H1 (cell line): ENCODE results near the gene NMD3. TPM values are rescaled to one million over a fixed set of nuclear protein-coding genes. Genes with fewer than 3 reads are reported as not detected.

Experiments used
- CTCF ChIA-PET: fragments of 300-600 bp; sonication (Branson Sonifier 250); formaldehyde crosslinking; loops from one replicate; lab custom pipeline; 2021; ENCODE audit not compliant: partially characterized antibody; lab: Charles Lee
- POLR2A ChIA-PET: fragments of 300-600 bp; sonication (Branson Sonifier 250); formaldehyde crosslinking; loops from one replicate; lab custom pipeline; 2021; ENCODE audit warnings: inconsistent platforms; ENCODE audit not compliant: partially characterized antibody; lab: Charles Lee
- DNase-seq, 2 experiments: peaks; one replicate each; pipeline versions ENCODE4 v3.0.0 to v3.0.0-alpha.2; 2010 to 2022; ENCODE audit warnings: low spot score in 2 of 2, low read depth in 1 of 2, mixed read lengths in 1 of 2
- FAIRE-seq: peaks from 2 replicates; lab custom pipeline; 2011; peaks lifted over from hg19 to GRCh38; lab: Jason Lieb, UNC
- H2AFZ ChIP-seq: 2 replicates; pipeline ENCODE4 v1.8.1; 2012; ENCODE audit warnings: low read length, inconsistent platforms
- H2AK5ac ChIP-seq: 2 replicates; pipeline ENCODE4 v1.6.1; 2013; ENCODE audit warnings: low read depth, low read length
- H2BK120ac ChIP-seq: replicated peaks from 2 replicates; pipeline ENCODE3; 2013; ENCODE audit warnings: low read depth, low read length, inconsistent platforms
- H2BK12ac ChIP-seq: 2 replicates; pipeline ENCODE4 v1.6.1; 2013; ENCODE audit warnings: low read depth, low read length
- H2BK15ac ChIP-seq: 2 replicates; pipeline ENCODE4 v1.6.1; 2013; ENCODE audit warnings: low read length
- H2BK20ac ChIP-seq: 2 replicates; pipeline ENCODE4 v1.6.1; 2013; ENCODE audit warnings: low read length
- H2BK5ac ChIP-seq: 2 replicates; pipeline ENCODE4 v1.6.1; 2013; ENCODE audit warnings: low read depth, low read length
- H3K14ac ChIP-seq: 2 replicates; pipeline ENCODE4 v1.6.1; 2013; ENCODE audit warnings: inconsistent platforms; ENCODE audit not compliant: insufficient read length
- H3K18ac ChIP-seq: 2 replicates; pipeline ENCODE4 v1.6.1; 2013; ENCODE audit warnings: low read length; ENCODE audit errors: extremely low read depth
- H3K23ac ChIP-seq: 2 replicates; pipeline ENCODE4 v1.6.1; 2013; ENCODE audit warnings: inconsistent platforms; ENCODE audit not compliant: insufficient read length
- H3K23me2 ChIP-seq: 2 replicates; pipeline ENCODE4 v1.6.1; 2013; ENCODE audit warnings: low read depth, low read length
- H3K27ac ChIP-seq: 2 replicates; pipeline ENCODE4 v1.6.1; 2011; ENCODE audit warnings: low read depth, low read length, inconsistent platforms
- H3K27me3 ChIP-seq, 4 experiments: replicated peaks in 1 of 4; 1 replicate in 1 of 4; 2 replicates in 3 of 4; pipeline versions ENCODE4 v1.6.1 to v1.8.1; 2011 to 2013; ENCODE audit warnings: low read length in 3 of 4, mild to moderate bottlenecking in 3 of 4, inconsistent platforms in 2 of 4, mixed read lengths in 2 of 4, moderate library complexity in 1 of 4; ENCODE audit not compliant: control insufficient read depth in 3 of 4, insufficient read depth in 3 of 4; ENCODE audit errors: extremely low read depth in 1 of 4
- H3K36me3 ChIP-seq, 4 experiments: 2 replicates each; pipeline versions ENCODE4 v1.6.1 to v1.8.1; 2011 to 2013; ENCODE audit warnings: mild to moderate bottlenecking in 4 of 4, low read length in 3 of 4, moderate library complexity in 2 of 4, control low read depth in 1 of 4, inconsistent platforms in 1 of 4; ENCODE audit not compliant: insufficient read depth in 4 of 4, control insufficient read depth in 2 of 4
- H3K4ac ChIP-seq: replicated peaks from 2 replicates; pipeline ENCODE3; 2013; ENCODE audit warnings: low read length, low read depth, mixed read lengths, inconsistent platforms; ENCODE audit not compliant: insufficient read length
- H3K4me1 ChIP-seq, 4 experiments: replicated peaks in 1 of 4; 1 replicate in 1 of 4; 2 replicates in 3 of 4; pipeline versions ENCODE4 v1.6.1 to v1.8.1; 2011 to 2013; ENCODE audit warnings: low read length in 3 of 4, inconsistent platforms in 2 of 4, mixed read lengths in 1 of 4; ENCODE audit not compliant: insufficient read depth in 4 of 4, control insufficient read depth in 3 of 4
- H3K4me2 ChIP-seq, 2 experiments: 2 replicates each; pipeline versions ENCODE4 v1.6.1 to v1.8.1; 2011 to 2013; ENCODE audit warnings: low read depth in 2 of 2, low read length in 2 of 2, control low read depth in 1 of 2, inconsistent platforms in 1 of 2, mild to moderate bottlenecking in 1 of 2; ENCODE audit not compliant: insufficient read depth in 1 of 2
- H3K4me3 ChIP-seq, 4 experiments: fragments of 200-600, 300-600 bp in 1 of 4; sonication (generic), shearing (Covaris generic), sonication (Bioruptor Twin) in 1 of 4; 2 replicates each; pipeline versions ENCODE4 v1.5.1 to v1.8.1; 2011 to 2016; ENCODE audit warnings: low read length in 4 of 4, low read depth in 3 of 4, control low read depth in 2 of 4, inconsistent platforms in 2 of 4, mild to moderate bottlenecking in 2 of 4, mixed read lengths in 1 of 4, moderate library complexity in 1 of 4; ENCODE audit not compliant: insufficient read depth in 2 of 4; ENCODE audit errors: extremely low read depth in 1 of 4
- H3K56ac ChIP-seq: replicated peaks from 2 replicates; pipeline ENCODE3; 2013; ENCODE audit warnings: low read depth, mild to moderate bottlenecking, mixed read lengths, low read length, inconsistent platforms; ENCODE audit not compliant: insufficient read length
- H3K79me1 ChIP-seq: 2 replicates; pipeline ENCODE4 v1.6.1; 2013; ENCODE audit warnings: low read depth, low read length, control low read depth
- H3K79me2 ChIP-seq, 2 experiments: 2 replicates each; pipeline versions ENCODE4 v1.6.1 to v1.8.1; 2012 to 2013; ENCODE audit warnings: low read length in 2 of 2, mild to moderate bottlenecking in 2 of 2, inconsistent platforms in 1 of 2; ENCODE audit not compliant: insufficient read depth in 2 of 2, control insufficient read depth in 1 of 2
- H3K9ac ChIP-seq, 4 experiments: replicated peaks in 1 of 4; 1 replicate in 1 of 4; 2 replicates in 3 of 4; pipeline versions ENCODE4 v1.6.1 to v1.8.1; 2011 to 2013; ENCODE audit warnings: low read depth in 3 of 4, low read length in 3 of 4, control low read depth in 2 of 4, mild to moderate bottlenecking in 2 of 4, moderate library complexity in 2 of 4, inconsistent platforms in 1 of 4; ENCODE audit errors: extremely low read depth in 1 of 4
- H3K9me3 ChIP-seq, 2 experiments: 2 replicates each; pipeline versions ENCODE4 v1.6.1 to v1.8.1; 2012 to 2013; ENCODE audit warnings: mild to moderate bottlenecking in 2 of 2, moderate library complexity in 2 of 2, control low read depth in 1 of 2, inconsistent platforms in 1 of 2, low read depth in 1 of 2, low read length in 1 of 2, mixed read lengths in 1 of 2; ENCODE audit not compliant: insufficient read depth in 2 of 2
- H4K20me1 ChIP-seq, 2 experiments: replicated peaks in 1 of 2; 2 replicates each; pipeline versions ENCODE3 to v1.8.1; 2011 to 2013; ENCODE audit warnings: inconsistent platforms in 2 of 2, low read length in 2 of 2, mild to moderate bottlenecking in 1 of 2; ENCODE audit not compliant: insufficient read depth in 2 of 2, control insufficient read depth in 1 of 2
- H4K5ac ChIP-seq: 2 replicates; pipeline ENCODE4 v1.6.1; 2013; ENCODE audit warnings: low read length, low read depth, mixed read lengths, inconsistent platforms; ENCODE audit not compliant: insufficient read length
- H4K8ac ChIP-seq: 2 replicates; pipeline ENCODE4 v1.8.0; 2013; ENCODE audit warnings: mild to moderate bottlenecking, moderate library complexity, low read length, inconsistent platforms; ENCODE audit not compliant: insufficient read depth; ENCODE audit errors: extremely low read depth
- H4K91ac ChIP-seq: replicated peaks from 2 replicates; pipeline ENCODE3; 2013; ENCODE audit warnings: low read length, mixed read lengths, inconsistent platforms; ENCODE audit not compliant: insufficient read length
- ATF3 ChIP-seq: IDR thresholded peaks from 2 replicates; pipeline ENCODE4 v1.6.1; 2011; ENCODE audit warnings: low read depth, mild to moderate bottlenecking, low read length; ENCODE audit not compliant: insufficient read depth
- CHD2 ChIP-seq: IDR thresholded peaks from 2 replicates; pipeline ENCODE4 v1.6.1; 2012; ENCODE audit warnings: low read length, improper control_type of control experiment
- EZH2 ChIP-seq: fragments of 200-600 bp; sonication (generic); IDR thresholded peaks from 2 replicates; pipeline ENCODE4 v1.7.1; 2012; ENCODE audit warnings: low read depth, mild to moderate bottlenecking, moderate library complexity, low read length, inconsistent platforms; ENCODE audit not compliant: severe bottlenecking
- GTF2F1 ChIP-seq: IDR thresholded peaks from 2 replicates; pipeline ENCODE4 v1.6.1; 2012; ENCODE audit warnings: low read depth, low read length, improper control_type of control experiment, borderline replicate concordance
- KDM4A ChIP-seq: IDR thresholded peaks from one replicate; pipeline ENCODE4 v1.7.1; 2012; ENCODE audit warnings: low read depth, mild to moderate bottlenecking, moderate library complexity, low read length, inconsistent platforms; ENCODE audit not compliant: severe bottlenecking
- POU5F1 ChIP-seq: IDR thresholded peaks from 2 replicates; pipeline ENCODE4 v1.6.1; 2011; ENCODE audit warnings: low read depth, mild to moderate bottlenecking, low read length, moderate library complexity
- RNF2 ChIP-seq: fragments of 200-900, 300-1000 bp; sonication (generic); IDR thresholded peaks from 2 replicates; pipeline ENCODE4 v1.7.1; 2016; ENCODE audit warnings: borderline replicate concordance, low read depth, mild to moderate bottlenecking, antibody characterized with exemption, low read length; ENCODE audit not compliant: poor library complexity, severe bottlenecking; ENCODE audit errors: missing control alignments
- SRF ChIP-seq: IDR thresholded peaks from 2 replicates; pipeline ENCODE4 v1.6.1; 2011; ENCODE audit warnings: mild to moderate bottlenecking, low read depth, low read length, moderate library complexity
- TBP ChIP-seq: IDR thresholded peaks from 2 replicates; pipeline ENCODE4 v1.6.1; 2011; ENCODE audit warnings: low read depth, low read length, improper control_type of control experiment
- WGBS, 2 experiments: shearing (Covaris generic) in 1 of 2; methylation state at CpG; one replicate each; pipeline versions ENCODE4 v1.1.6 to v1.1.7; 2013 to 2015; ENCODE audit warnings: low lambda C conversion rate in 2 of 2, mixed read lengths in 2 of 2, inconsistent platforms in 1 of 2, low coverage in 1 of 2, missing lambda C conversion rate in 1 of 2; ENCODE audit not compliant: insufficient replicate concordance in 2 of 2, insufficient coverage in 1 of 2, insufficient read length in 1 of 2; ENCODE audit errors: extremely low coverage in 1 of 2, missing lambda C conversion rate in 1 of 2; 5-methylcytosine and 5-hydroxymethylcytosine counted together
- polyA plus RNA-seq, 7 experiments: library from polyadenylated mRNA; depleted of rRNA in 3 of 7; stranded (reverse) in 5 of 7; unstranded in 2 of 7; fragments of >200 nt in 5 of 7; fragments of 200-250 nt in 2 of 7; gene quantifications; 1 replicate in 5 of 7; 2 replicates in 1 of 7; 4 replicates in 1 of 7; pipeline versions ENCODE4 v1.2.1 to v1.2.3, GENCODE V29; 2011 to 2013; ENCODE audit warnings: missing spikeins in 2 of 7, mixed read lengths in 2 of 7
- total RNA-seq: library from RNA; stranded (reverse); fragmentation: NEBNext Ultra II Directional; extraction: Animal tissue kit (Norgen Biotek cat#: 25700); gene quantifications from 2 replicates; pipeline ENCODE4 v1.2.1, GENCODE V29; 2021

The NMD3 gene
- total and polyA plus RNA-seq, 2 of the 8 experiments (the other 6 are each of a cell fraction or from before 2014, with no cell fraction given): 12.1 to 64.2 TPM

- Histone ChIP-seq H3K18ac (no peak overlapping the region), H4K91ac (no peak overlapping the region), H3K4me1 (no peaks in the 10 kb centered on the region), H3K79me2 (peaks cover 0 to under 1% of the 10 kb centered on the region in 2 experiments; a peak in 1 of 4 replicates), H3K27ac (no peak overlapping the region), H3K14ac (no peak overlapping the region), H3K4me3 (no peak overlapping the region), H3K4ac (no peak overlapping the region), H3K9ac (no peak overlapping the region), H3K56ac (no peak overlapping the region), H2BK120ac (no peak overlapping the region), H2AFZ (no peak overlapping the region), H3K4me2 (no peak overlapping the region), H2BK5ac (no peak overlapping the region), H3K27me3 (no peaks in the 10 kb centered on the region), H3K23ac (no peak overlapping the region), H4K20me1 (peaks cover 0 to 1% of the 10 kb centered on the region in 2 experiments), H2BK20ac (no peak overlapping the region), H3K36me3 (peaks cover 3 to 63% (median 16%) of the 10 kb centered on the region in 4 experiments; a peak in 7 of 8 replicates), H3K79me1 (no peaks in the 10 kb centered on the region), H4K8ac (no peak overlapping the region), H2BK15ac (no peak overlapping the region), H3K9me3 (no peaks in the 10 kb centered on the region), H3K23me2 (no peaks in the 10 kb centered on the region), H2BK12ac (no peak overlapping the region), H2AK5ac (no peak overlapping the region), H4K5ac (no peak overlapping the region)
- ChIA-PET CTCF (interaction anchor here (0.6 to 1.7 kb wide), 3 partner anchors 9 to 531 kb away, joined by 3 read pairs; no protein-coding TSS in a partner anchor), POLR2A (no interaction called here)
- FAIRE-seq (no peak), DNase-seq (no peak)
- 92% methylated on average over 2 of the region's 2 CpGs; no CpG with 5 or more reads in 1 of the 2 experiments for WGBS, 2 experiments
- TF ChIP-seq RNF2 (no peak), SRF (no peak), EZH2 (no peak), GTF2F1 (no peak), POU5F1 (no peak), TBP (no peak), ATF3 (no peak), KDM4A (no peak), CHD2 (no peak)
These were observed 18.6 kb downstream of the NMD3 start for GRCh38 chr3:161239700-161240099.
